GM19328 (cell line): ENCODE results near the gene CALM1.

Source experiments
- ATAC-seq: cut with Tn5 transposase; IDR thresholded peaks from one replicate; pipeline ENCODE4 v1.9.1; 2021; ENCODE audit warnings: mild to moderate bottlenecking, moderate library complexity; ENCODE audit not compliant: unreplicated experiment

CALM1 gene

DNA sequence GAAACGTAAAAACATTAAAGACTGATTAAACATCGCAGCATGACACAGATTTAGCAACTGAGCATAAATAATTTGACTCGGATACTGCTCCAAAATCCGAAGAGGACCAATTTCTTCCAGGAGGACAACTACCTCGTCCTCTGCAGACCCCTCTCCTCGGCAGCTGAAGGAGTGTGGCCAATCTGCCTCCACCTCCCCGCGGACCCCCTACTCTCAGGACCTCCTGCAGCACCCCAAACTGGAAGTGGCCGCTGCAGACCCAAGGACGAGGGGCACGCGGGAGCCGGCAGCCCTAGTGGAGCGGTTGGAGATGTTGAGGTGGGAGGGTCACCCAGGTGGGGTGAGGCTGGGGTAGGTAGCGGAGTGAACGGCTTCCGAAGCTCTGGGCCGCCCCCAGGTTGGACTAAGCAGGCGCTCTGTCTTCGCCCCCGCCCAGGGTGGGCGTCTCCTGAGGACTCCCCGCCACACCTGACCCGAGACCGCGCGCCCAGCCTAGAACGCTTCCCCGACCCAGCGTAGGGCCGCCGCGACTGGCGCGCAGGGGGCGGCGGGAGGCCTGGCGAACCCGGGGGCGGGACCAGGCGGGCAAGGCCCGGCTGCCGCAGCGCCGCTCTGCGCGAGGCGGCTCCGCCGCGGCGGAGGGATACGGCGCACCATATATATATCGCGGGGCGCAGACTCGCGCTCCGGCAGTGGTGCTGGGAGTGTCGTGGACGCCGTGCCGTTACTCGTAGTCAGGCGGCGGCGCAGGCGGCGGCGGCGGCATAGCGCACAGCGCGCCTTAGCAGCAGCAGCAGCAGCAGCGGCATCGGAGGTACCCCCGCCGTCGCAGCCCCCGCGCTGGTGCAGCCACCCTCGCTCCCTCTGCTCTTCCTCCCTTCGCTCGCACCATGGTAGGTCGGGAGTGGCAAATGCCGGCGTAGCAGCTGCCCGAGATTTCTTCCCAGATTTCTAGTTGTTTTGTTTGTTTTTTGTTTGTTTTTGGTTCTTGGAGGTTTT is at the start of gene CALM1:
CALM1 (plus strand) TSS at position 689 of the 999 bp plus-strand sequence; CDS start at position 891, 202 bp downstream.
- ATAC-seq: peak; percentile 53

DNA sequence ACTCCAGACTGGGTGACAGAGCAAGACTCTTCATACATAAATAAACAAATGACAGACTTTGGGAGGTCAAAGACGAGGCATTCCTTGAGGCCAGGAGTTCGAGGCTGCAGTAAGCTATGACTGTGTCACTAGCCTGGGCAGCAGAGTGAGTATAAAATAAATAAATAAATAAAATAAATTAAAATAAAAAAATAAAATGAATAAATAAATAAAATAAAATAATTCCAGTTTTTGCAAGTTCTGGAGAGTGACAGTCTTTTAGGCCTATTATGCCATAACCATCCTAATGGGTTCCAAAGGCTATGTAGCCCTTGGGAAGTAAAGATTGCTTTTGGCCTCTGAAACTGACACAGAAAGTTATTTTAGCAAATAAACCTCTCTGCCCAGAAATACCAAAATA is 48.6 kb upstream of the CALM1 start:
- no peak for ATAC-seq

DNA sequence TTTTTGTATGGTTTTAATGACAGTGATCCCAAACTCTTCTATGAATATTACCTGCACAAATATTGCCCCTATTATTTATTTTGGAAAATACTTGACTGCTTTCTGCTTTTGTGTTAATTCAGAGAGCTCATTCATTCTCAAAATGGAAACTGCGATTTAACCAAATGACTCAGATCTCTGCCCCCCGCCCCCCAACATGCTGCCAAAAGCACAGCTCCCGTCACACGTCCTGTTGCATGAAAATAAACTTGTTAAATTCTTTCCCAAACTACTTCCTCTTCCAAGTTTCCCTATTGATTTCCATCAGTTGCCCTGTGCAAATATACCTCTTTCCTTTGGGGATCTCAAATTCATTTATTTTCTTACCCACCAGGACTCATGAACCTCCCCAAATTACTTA is 47.1 kb upstream of the CALM1 start:
- ATAC-seq: no peak

DNA sequence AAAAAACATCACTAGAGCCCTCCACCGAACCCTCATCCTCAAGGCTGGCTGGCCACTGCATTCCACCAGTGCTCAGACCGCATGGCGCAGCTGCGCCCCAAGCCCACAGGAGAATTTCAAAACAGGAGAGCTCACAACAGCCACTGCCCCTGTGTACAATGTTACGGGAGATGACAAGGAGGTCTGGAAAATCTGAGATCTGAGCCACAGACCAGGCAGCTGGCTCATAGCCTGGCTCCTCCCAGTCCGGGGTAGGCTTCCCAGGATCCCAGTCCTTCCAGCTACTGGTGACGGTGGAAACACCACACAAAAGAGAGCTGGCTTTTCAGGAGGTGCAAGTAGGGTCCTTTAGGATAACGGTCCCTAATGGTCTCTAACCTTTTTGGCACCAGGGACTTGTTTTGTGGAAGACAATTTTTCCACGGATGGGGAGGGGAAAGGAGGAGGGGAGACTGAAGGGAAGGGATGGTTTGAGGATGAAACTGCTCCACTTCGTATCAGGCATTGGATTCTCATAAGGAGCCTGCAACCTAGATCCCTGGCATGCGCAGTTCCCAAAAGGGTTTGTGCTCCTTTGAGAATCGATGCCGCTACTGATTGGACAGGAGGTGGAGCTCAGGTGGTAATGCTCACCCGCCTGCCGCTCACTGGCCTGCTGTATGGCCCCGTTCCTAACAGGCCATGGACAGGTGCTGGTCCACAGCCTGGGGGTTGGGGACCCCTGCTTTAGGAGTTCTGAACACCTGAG is 42.1 kb upstream of the CALM1 start:
- no peak for ATAC-seq

DNA sequence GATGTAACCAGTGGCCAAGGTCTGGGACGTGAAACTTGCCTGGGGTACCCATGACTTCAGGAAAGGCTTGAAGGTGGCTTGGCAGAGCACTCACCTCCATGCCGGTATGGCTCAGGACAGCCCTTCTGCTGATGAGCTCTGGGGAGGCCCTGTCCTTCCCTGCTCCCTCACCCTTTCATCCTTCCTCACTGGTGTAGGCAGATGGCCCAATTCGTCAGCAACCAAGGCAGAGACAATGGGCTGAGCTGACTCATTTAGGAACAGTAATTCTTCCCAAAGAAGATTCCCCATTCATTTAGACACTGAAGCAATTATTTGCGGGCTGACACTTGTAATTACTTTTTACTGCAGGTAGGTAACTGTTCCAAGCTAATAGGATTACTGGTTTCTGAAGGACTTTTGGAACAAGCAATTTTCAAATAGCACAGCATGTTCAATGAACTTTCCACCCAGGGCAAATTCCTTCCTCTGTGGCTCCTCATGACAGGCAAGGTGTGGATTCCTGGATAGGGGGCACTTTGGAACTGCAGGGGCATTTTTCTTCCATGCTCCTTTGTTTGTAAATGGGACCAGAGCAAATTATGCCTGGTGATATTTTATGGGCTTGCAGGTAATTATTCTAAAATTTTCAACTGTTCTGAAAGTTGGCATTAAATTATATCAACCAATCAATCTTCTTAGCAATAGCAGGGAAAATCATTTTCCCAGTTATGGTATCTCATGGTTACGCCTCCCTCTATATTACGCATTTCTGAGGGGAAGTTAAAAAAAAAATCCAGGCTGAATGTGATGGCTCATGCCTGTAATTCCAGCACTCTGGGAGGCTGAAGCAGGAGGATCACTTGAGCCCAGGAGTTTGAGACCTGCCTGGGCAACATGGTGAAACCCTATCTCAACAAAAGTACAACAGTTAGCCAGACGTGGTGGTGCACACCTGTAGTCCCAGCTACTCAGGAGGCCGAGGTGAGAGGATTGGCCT is 41.0 kb upstream of the CALM1 start:
- ATAC-seq: no peak

DNA sequence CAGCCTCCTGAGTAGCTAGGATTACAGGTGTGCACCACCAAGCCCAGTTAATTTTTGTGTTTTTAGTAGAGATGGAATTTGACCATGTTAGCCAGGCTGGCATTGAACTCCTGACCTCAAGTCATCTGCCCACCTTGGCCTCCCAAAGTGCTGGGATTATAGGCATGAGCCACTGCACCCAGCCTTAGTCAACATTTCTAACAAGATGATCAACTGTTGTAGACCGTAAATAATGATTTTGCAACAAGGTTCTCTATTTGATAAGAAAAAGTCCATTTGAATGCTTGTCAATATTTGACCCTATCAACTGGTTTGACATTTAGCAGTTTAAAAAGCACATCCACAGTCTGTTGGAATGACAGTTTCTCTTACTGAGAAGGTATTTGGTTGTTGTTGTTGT is 39.9 kb upstream of the CALM1 start:
- ATAC-seq: no peak

DNA sequence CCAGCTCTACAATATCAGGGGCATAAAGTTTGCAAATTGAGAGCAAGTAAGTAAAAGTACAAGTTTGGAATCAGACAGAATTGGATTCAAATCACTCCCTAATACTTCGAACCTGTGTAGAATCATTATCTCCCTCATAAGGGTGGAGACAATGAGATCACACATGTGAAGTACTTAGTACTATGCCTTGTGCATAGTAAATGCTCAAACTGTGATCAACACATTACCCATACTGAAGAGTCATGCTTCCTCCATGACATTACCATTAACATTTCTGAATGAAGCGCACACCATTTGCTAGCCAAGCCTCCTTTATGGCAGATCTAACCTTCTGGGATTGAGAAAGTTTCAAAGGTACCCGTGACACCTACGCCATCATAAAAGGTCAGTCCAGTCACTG is 38.5 kb upstream of the CALM1 start:
- ATAC-seq: no peak

DNA sequence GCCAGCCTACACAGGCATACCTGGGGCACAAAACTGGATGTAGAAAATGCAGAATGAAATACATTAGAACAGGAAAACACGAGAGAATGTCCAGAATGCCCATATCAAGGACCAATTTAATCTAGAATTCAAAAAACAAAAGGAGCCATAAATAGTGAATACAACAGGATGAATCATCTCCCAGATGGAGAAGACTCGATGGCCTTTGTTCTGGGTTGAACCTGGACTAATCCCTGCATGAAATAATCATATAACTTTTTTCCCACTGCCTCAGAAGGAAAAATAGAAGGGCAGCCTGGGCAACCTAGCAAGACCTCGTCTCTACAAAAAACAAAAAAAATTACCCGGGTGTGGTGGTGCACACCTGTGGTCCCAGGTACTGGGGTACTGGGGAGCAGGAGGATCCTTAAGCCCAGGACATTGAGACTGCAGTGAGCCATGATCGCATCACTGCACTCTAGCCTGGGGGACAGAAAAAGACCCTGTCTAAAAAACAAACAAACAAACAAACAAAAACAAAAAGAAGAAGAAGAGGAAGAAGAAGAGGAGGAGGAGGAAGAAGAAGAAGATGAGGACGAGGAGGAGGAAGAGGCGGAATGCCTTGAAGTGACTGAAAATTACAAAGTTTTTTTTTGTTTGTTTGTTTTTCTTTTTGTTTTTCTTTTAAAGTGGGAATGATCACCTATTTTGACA is 34.8 kb upstream of the CALM1 start:
- no peak for ATAC-seq

DNA sequence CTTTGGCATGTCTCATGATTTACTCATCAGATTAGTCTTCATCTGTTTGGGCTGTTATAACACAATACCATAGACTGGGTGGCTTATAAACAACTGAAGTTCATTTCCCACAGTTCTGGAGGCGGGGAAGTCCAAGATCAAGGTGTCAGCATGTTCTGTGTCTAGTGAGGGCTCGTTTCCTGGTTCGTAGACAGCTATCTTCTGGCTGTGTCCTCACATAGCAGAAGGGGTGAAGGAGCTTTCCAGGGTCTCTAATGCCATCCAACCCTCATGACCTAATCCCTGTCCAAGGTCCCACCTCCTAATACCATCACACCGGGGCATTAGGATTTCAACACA is 34.3 kb upstream of the CALM1 start:
- ATAC-seq: no peak

DNA sequence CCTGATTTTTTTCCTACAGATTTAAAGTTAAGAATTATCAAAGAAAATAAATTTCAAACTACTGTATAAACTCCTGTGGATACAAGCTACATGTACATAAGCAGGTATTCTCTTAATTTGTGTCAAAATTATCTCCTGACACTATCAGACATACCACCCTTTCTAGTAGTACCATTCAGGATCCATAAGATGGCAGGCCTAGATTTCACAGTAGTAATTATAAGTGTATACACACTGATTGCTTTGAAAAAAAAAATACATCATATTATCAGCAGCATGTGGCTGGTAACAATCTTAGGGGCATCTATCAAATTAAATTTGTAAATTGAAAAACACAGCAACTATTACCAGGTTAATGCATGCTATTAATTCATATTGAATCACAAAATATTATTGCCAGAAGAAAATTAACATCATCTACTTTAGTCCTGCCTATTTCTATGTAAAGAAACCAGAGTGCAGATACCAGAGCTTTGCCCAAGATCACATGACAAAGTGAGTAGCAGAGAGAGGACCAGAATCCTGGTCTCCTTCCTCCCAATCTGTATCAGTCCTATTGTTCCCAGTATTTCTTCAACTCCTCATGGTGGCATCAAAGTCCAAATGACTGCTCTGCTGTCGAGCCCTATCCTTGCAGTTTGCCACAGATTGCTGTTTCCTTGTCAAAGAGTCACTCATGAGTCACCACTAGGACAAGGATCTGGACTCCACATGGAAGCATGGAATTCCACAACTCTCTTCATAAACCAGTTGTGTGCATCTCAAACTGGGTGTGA is 27.7 kb upstream of the CALM1 start:
- ATAC-seq: no peak

DNA sequence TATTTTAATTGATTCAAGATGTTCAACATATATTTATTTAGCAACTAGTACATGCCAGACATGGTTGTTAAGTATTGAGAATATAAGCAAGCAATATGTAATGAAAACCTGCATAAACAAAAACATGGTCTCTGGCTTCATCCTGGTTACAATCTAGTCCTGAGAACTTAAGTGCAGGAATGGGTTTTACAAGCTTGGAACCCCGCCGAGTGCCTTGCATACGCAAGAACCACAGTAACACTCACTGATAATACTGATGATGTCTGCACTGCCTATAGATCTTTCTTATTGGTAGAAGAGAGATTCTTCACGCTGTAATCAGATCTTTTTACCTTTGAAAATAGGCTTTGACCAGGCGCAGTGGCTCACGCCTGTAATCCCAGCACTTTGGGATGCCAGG is 22.9 kb upstream of the CALM1 start:
- ATAC-seq: no peak

DNA sequence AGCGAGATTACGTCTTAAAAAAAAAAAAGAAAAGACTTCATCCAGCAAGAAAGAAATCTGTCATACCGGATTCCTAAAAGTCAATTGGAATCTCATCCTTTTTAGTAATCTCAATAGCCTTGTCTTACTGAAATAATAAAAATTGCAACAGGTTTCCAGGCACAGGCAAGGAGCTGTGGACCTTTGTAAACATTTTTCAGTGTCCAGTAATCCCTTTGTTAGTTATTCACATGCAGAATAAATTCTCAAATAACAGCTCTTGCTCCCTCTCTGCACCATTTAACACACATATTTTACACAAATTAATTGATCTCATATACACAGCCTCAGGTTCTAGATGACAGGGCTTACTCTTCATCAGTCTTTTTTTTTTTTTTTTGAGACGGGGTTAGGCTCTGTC is 22.0 kb upstream of the CALM1 start:
- ATAC-seq: no peak

DNA sequence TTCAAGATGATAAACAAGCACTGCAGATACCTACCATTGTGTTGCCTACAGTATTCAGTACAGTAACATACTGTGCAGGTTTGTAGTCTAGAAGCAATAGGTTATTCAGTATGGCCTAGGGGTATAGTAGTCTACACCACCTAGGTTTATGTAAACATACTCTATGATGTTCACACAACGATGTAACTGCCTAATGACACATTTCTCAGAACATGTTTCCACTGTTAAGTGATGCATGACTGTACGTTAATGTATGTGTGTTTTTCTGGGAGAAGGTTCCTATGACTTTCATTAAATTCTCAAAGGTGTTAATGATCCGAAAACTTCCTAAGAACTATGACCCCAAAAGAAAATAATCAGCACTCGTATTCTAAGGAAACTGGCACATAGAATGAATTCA is 20.9 kb upstream of the CALM1 start:
- no peak for ATAC-seq

DNA sequence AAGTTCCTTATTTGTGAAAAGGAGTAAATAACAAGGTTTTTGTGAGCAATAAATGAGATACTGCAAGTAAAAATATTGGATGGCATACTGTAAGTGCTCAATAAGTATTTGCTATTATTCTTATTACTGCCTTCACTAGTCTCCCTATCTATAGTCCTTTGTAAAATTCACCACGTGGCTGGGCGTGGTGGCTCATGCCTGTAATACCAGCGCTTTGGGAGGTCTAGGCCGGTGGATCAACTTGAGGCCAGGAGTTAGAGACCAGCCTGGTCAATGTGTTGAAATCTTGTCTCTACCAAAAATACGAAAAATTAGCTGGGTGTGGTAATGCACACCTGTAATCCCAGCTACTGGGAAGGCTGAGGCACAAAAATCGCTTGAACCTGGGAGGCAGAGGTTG is 18.6 kb upstream of the CALM1 start:
- ATAC-seq: no peak

DNA sequence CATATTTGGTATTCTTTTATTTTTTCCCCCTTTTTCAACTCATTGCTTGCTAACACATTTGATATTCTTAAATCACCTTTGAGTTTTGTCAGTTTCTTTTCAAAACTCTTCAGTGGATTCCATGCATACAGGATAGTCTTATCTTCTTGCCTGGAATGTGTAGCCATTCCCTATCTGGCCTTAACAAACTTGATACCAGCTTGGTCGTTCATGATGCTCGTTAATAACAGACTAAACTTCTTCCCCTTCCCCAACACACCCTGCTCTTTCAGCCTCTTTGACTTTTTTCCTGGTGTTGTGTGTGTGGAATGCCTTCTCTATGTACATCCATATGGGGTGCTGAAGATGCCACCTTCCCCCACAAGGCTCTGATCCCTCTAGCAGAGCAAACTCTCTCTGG is 17.7 kb upstream of the CALM1 start:
- ATAC-seq: no peak

DNA sequence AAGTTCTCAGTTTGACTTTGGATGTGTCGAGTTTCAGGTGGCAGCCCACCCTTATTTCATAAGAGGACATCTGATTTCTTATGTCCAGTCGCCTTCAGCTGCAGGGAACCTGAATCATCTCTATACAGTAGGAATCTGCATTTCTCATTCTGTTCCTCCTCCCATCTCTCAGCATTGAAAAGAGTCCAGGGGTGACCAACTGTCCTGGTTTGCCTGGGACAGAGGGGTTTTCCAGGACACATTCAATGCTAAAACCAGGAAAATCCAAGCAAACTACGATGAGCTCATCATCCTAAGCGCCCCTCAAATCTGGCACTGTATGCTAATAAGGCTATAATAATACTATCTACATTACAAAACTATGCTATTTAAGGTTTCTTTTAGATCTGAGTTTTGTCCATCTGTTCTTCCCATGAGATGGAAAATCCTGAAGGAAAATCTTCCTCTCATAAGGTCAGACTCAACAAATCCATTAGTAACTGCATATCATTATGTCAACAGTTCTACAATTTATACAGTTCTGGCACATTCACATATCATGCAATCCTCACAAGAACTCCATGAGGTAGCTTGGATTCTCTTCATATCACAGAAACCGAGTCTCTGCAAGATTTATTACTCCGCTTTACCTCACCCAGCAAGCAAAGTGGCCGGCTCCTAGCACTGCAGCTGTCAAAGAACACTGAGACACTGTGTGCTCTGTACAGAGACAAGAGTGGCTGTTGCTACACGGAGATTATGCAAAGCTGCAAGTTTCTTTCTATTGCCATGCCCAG is 15.6 kb upstream of the CALM1 start:
- ATAC-seq: no peak

DNA sequence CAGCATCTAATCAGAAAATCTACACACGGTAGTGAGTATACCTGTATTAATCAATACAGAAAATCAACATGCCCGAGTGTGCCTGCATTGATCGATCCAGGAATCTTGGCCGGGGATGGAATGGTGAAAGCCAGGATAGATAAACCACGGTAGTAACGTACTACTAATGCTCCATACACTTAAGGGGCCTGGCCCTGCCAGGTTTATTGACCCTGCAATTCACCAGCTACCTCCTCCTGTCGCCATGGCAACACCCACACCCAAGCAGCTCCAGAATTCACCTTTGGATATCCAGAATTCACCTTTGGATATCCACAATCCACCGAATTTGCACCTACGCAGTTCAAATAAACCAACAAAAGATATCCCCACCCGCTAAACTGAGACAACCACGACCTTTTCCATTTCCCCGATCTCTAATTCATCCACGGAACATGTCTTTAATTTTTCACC is 14.8 kb upstream of the CALM1 start:
- ATAC-seq: no peak

DNA sequence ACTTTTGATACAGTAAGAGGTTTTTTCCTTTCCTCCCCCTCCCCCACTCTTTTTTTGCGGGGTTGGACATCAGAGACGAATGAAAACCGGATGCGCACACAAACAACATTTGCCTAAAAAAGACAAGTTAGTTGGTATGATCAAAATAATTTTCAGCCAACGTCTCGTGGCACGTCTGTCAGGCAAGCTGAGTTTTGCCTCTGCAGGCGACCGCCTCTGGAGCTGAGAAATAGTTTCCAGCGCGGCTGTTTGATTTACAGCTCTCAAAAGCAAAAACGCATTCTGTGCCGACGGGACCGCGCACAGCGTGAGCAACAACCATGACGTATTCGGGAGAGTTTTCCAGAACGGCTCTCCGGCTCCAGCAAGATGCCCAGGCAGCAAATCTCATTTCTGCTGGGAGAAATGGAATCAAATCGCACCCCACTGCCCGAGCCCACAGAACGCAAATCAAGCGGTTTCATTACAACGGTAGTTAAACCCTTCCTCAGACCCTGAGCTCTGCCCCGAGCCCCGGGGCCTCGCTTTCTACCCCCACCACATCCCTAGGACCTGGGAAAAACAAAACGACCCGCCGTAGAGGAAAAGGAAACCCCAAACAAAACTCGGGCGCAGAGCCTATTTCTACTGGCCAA is 14.2 kb upstream of the CALM1 start:
- ATAC-seq: peak; percentile 14
